BE2C (cell line): ENCODE measurements around the gene CAMK1D.
"Not testable (repeated sequence)": the region's sequence is repeated elsewhere in the genome, so short reads cannot be mapped to it uniquely, and the experiment has no call there.

Source experiments
- DNase-seq: peaks from one replicate; pipeline ENCODE4 v3.0.0-alpha.2; 2020
- H3K27me3 ChIP-seq: fragments of 250-450 bp; sonication (Bioruptor Pico); 2 replicates; pipeline ENCODE4 v1.5.1; 2020; ENCODE audit warnings: mild to moderate bottlenecking
- H3K36me3 ChIP-seq: fragments of 250-450 bp; sonication (Bioruptor Pico); 2 replicates; pipeline ENCODE4 v1.5.1; 2020; ENCODE audit warnings: mild to moderate bottlenecking
- H3K4me1 ChIP-seq: fragments of 250-450 bp; sonication (Bioruptor Pico); 2 replicates; pipeline ENCODE4 v1.5.1; 2020
- H3K4me3 ChIP-seq: 2 replicates; pipeline ENCODE4 v1.5.1; 2011; ENCODE audit warnings: low read depth, low read length
- H3K9me3 ChIP-seq: fragments of 250-450 bp; sonication (Bioruptor Pico); 2 replicates; pipeline ENCODE4 v1.5.1; 2020
- CTCF ChIP-seq: IDR thresholded peaks from 2 replicates; pipeline ENCODE4 v1.5.1; 2012; ENCODE audit warnings: mild to moderate bottlenecking, low read depth, low read length

Gene CAMK1D

GRCh38 chr10:12810046-12810445 is 460.7 kb downstream of the CAMK1D start:
- DNase-seq, H3K4me3 ChIP-seq, H3K36me3 ChIP-seq, H3K27me3 ChIP-seq, H3K4me1 ChIP-seq, H3K9me3 ChIP-seq: not testable (repeated sequence)
- peak; percentile 6; the same call in 1 of the 2 replicates for TF ChIP-seq CTCF

GRCh38 chr10:12811826-12812225 is 462.5 kb downstream of the CAMK1D start:
- Histone ChIP-seq H3K4me3 (no peak overlapping the region), H3K4me1 (no peaks in the 10 kb centered on the region), H3K27me3 (no peaks in the 10 kb centered on the region), H3K36me3 (no peaks in the 10 kb centered on the region; the same call in 1 of the 2 replicates), H3K9me3 (no peaks in the 10 kb centered on the region)
- no peak for TF ChIP-seq CTCF
- no peak for DNase-seq

GRCh38 chr10:12812571-12812970 is 463.2 kb downstream of the CAMK1D start:
- no peak for DNase-seq
- H3K36me3 ChIP-seq, result no peaks in the 10 kb centered on the region; the same call in 1 of the 2 replicates
- TF ChIP-seq CTCF, result no peak
- H3K4me1 ChIP-seq, result no peaks in the 10 kb centered on the region
- no peaks in the 10 kb centered on the region for H3K9me3 ChIP-seq
- no peaks in the 10 kb centered on the region for H3K27me3 ChIP-seq
- H3K4me3 ChIP-seq, result no peak overlapping the region

- H3K9me3 ChIP-seq, result no peaks in the 10 kb centered on the region
- no peak for TF ChIP-seq CTCF
- H3K4me1 ChIP-seq, result no peaks in the 10 kb centered on the region
- no peaks in the 10 kb centered on the region; the same call in 1 of the 2 replicates for H3K36me3 ChIP-seq
- H3K4me3 ChIP-seq, result no peak overlapping the region
- DNase-seq, result no peak
- no peaks in the 10 kb centered on the region for H3K27me3 ChIP-seq
Measured at GRCh38 chr10:12814166-12814565, 464.8 kb downstream of the CAMK1D start.

GRCh38 chr10:12819071-12819470 is 469.7 kb downstream of the CAMK1D start:
- Histone ChIP-seq H3K27me3 (no peaks in the 10 kb centered on the region), H3K36me3 (no peaks in the 10 kb centered on the region; the same call in 1 of the 2 replicates), H3K9me3 (no peaks in the 10 kb centered on the region), H3K4me3 (no peak overlapping the region), H3K4me1 (no peaks in the 10 kb centered on the region)
- DNase-seq, result no peak
- TF ChIP-seq CTCF, result no peak

GRCh38 chr10:12819656-12820055 is 470.3 kb downstream of the CAMK1D start:
- Histone ChIP-seq H3K9me3 (no peaks in the 10 kb centered on the region), H3K4me1 (no peaks in the 10 kb centered on the region), H3K4me3 (no peak overlapping the region), H3K36me3 (no peaks in the 10 kb centered on the region), H3K27me3 (no peaks in the 10 kb centered on the region)
- TF ChIP-seq CTCF, result no peak
- no peak for DNase-seq
